NOMO-1 treated with dmso at 0.1 percent for 144 hours (cell line): ENCODE results near the gene EIF4A2.
"Not testable (repeated sequence)": the region's sequence is repeated elsewhere in the genome, so short reads cannot be mapped to it uniquely, and the experiment has no call there.

Source experiments
- DNase-seq: peaks from one replicate; lab custom pipeline; 2025; ENCODE audit not compliant: unreplicated experiment; lab: John Stamatoyannopoulos, UW

The EIF4A2 gene

GRCh38 chr3:186818956-186819355 lies 35.6 kb downstream of the EIF4A2 start:
- DNase-seq, result no peak

DNA sequence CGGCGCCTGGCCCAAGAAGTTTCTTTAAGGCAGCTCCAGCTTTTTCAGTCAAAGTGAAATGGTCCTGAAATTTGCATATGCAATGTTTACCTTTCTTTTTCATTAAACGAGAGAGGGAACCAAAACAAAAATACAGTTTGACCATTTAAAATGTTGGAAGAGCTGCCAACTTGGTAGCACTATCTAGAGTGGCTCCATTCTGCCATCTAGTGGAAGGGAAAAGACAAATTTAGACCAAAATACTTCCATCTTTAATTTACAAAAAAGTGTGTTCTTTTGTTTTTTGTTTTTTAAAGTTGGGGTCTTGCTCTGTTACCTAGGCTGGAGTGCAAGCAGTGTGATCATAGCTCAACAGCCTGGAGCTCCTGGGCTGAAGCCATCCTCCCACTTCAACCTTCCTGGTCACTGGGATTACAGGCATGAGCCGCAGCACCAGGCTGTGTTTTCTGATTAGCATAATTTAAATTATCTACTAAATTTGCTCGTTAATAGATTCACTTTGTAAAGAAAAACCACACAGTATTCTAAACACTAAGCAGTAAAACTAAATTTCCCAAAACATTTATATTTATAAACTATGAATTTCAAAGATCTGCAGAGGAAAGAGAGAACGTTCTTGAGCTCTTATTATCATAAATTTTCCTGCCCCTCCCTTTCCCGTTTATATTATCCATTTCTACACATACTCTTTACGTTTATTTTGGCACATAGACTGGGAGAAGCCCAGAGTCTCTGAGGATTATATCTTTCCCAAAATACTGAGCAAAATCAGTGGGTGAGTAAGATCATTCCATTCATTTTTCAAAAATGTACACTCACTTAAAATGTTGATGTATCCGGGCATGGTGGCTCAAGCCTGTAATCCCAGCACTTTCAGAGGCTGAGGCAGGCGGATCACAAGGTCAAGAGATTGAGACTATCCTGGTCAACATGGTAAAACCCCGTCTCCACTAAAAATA lies 38.3 kb downstream of the EIF4A2 start:
- peak; percentile 11 for DNase-seq

GRCh38 chr3:186822388-186822759 lies 39.0 kb downstream of the EIF4A2 start:
- not testable (repeated sequence) for DNase-seq

DNA sequence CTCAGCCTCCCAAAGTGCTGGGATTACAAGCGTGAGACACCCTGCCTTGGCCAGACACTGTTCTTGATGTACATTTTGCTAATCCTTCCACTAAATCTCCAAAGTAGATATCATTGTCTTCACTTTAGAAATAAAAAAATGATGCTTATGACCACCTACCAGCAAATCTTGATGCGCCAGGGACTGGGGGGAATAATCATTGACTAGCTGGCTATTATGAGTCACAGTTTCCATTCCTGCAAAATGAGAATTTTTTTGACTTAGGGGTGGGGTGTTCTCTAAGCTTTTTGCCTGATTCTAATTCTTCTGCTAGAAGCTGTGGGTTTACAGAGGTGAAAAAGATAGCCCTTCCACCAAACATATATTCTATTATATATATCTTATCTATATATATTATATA lies 40.0 kb downstream of the EIF4A2 start:
- DNase-seq, result no peak

- no peak for DNase-seq
Observed at GRCh38 chr3:186824430-186825139, 41.2 kb downstream of the EIF4A2 start.

DNA sequence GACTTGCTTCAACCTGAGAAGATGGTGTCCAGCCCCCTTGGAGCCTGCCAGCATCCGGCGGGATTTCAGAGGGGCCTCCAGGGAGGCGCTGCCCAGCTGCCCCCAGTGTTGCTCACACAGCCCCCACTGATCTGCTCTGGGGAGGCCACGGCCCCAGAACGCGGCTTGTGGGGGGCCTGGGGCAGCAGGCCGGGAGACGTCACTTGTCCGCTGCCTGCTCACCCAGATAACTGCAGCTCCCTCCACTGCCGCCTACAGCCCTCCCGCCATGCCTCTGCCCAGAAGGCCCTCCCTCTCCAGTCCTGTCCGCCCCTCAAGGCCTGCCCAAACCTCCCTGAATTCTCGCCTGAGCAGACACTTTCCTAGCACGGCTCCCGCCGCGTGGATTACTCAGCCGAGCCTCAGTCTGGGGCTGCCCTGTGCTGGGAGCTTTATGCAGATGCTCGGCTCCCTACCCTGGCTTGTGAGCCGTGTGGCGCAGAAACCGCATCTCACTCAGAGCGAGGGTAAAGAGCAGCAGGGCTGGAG lies 42.0 kb downstream of the EIF4A2 start:
- DNase-seq, result no peak

- DNase-seq, result no peak
Observed at GRCh38 chr3:186825872-186826409, 42.6 kb downstream of the EIF4A2 start.

GRCh38 chr3:186826410-186826975 lies 43.1 kb downstream of the EIF4A2 start:
- no peak for DNase-seq

- peak; percentile 89 for DNase-seq
Observed at GRCh38 chr3:186826976-186827857, 43.8 kb downstream of the EIF4A2 start.

DNA sequence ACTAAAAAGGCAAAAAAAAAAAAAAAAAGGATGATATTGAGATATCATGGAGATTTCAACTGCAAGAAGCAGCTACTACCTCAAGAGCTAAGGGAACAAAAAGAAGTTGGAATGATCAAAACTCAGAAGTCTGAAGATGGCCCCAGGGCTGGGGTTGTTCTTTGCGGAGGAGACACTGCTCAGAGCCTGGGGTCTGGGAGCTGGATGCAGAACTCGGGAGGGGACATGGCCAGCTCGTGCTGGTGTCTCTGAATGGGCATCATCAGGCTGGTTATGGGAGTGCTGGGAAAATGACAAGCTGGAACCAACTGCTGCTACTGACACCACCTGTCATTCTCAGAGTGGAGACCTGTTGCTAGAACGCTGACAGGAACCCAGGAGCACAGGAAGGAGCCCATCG lies 45.0 kb downstream of the EIF4A2 start:
- no peak for DNase-seq

- DNase-seq, result no peak
Observed at GRCh38 chr3:186831798-186832197, 48.4 kb downstream of the EIF4A2 start.

DNA sequence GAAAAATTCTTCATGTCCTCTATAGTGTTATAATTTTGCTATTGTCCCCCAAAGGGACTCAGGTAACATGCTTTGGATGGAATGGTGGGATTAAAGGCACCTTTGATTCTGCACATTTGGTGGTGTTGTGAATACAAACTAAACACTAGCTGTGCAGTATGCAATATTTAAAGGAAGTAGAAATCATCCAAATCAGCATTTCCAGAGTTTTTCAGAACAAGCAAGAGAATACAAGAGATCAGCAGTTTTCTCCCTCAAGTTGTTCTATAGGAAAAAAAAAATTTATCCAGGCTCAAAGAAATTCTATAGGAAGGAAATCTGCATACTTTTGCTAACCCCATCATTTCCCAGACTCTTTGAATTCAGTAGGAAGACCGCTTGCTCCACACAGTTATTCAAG lies 48.9 kb downstream of the EIF4A2 start:
- no peak for DNase-seq
